Limb (tissue), 2 donors: ENCODE results near the gene MBD1.
"Not testable (repeated sequence)": the region's sequence is repeated elsewhere in the genome, so short reads cannot be mapped to it uniquely, and the experiment has no call there.

Source experiments
- DNase-seq, 2 donors: peaks; one replicate each; pipeline ENCODE4 v3.0.0-alpha.2; 2016; ENCODE audit errors: extremely low spot score in 2 of 2

MBD1 gene

GRCh38 chr18:50274941-50275340 lies 6.4 kb downstream of the MBD1 start:
- no peak for DNase-seq

- no peak for DNase-seq
These were observed 7.3 kb downstream of the MBD1 start for GRCh38 chr18:50274044-50274442.

DNA sequence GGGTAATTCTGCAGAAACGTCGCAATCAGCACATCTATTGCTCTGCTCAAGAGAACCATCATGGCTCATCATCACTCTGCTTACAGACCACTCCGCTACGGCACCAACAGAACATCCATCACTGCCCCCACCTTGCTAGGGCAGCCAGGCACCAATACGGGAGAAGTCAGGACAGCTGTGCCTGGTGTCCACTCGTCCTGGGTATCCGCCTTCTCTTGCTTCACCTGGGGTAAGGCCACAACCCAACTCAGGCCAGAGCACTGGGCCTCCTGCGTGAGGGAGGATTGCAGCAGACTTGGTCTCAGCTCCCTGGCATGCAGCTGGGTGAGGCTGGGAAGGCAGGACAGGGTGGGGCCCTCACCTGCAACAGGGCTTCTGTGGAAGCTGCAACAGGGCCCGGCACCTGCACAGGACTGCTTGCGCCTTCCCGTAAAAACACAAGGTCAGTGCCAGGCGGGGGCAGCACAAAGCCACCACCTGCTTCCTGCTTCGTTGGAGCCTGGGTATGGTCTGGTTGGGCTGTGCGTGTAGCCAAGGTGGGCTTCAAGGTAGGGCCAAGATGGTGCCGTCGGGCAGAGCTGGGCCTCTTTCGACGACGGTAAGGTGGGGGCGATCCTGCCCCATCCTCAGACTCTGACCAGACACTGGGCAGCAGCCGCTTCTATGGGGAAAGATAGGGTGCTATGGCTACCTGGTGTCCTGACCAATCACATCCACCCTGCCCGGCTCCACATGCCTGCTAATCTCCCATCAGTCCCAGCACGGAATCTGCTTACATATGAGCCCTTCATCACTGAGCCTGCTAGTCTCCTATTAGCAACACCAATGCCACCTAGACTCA lies 7.9 kb downstream of the MBD1 start:
- no peak for DNase-seq

DNA sequence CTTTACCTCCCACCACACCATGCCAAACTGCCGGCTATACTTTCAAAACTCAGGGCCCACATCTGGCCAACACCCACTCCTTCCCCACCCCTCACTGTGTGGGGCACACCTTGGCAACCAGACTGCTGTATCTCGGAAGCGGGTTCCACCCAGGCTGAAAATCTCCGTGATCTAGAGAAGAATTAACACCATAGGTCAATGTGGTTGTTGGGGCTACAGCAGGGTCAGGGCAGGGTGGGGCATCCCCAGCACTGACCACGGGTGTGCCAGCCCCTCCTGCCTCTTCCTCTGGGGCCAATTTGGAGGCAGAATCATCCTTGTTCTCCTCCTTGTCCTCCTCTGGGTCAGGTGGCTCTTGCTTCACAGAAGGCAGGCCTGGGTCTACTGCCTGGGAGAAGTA lies 8.8 kb downstream of the MBD1 start:
- DNase-seq, result no peak

GRCh38 chr18:50268022-50268747 lies 13.1 kb downstream of the MBD1 start:
- DNase-seq, result peak; percentile 30 to 83

GRCh38 chr18:50266248-50266704 lies 15.0 kb downstream of the MBD1 start, which contains the start of gene CFAP53:
CFAP53 (minus strand) TSS chr18:50266495; CDS start chr18:50266404, 91 bp downstream.
- DNase-seq, result peak; percentile 91 to 93

DNA sequence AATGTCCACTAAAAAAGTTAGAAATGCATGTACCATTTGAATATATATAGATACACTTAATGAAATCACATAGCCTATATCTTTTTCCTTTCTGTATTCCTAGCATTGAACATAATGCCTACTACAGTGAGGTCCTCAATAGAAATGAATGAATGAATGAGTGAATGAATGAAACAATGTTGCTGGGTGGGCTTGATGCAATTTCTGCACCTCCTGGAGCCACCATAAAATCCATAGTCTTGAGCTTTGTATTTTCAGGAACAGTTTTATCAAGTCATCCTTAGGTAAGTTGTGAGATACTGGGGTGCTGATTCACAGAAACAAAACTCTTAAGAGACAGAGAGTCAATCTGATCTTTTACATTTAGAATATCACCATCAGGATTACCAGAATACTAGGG lies 18.3 kb downstream of the MBD1 start:
- DNase-seq, result no peak

GRCh38 chr18:50250935-50251334 lies 30.4 kb downstream of the MBD1 start:
- DNase-seq, result no peak

DNA sequence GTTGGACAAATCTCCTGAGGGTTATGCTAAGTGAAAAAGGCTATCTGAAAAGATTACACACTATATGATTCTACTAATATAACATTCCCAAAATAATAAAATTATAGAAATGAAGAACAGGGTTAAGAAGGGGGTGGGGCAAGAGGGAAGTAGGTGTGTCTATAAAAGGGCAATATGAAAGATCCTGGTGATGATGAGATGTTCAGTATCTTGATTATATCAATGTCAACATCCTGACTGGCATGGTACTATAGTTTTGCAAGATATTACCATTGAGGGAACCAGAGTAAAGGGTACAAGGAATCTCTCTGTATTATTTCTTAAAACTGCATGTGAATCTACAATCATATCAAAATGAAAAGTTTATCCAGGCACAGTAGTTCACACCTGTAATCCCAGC lies 31.7 kb downstream of the MBD1 start:
- no peak for DNase-seq

DNA sequence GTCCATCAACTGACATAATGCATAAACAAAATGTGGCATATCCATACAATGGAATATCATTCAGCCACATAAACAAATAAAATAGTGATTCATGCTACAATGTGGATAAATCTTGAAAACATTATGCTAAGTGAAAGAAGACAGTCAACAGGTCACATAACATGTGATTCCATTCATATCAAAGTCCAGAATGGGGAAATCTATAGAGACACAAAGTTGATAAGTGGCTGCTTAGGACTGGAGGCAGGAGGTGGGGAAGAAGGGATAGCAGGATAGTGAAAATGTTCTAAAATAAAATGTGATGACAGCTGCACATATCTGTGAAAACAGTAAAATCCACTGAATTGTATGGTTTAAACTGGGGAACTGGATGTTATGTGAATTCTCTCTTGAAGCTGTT lies 33.8 kb downstream of the MBD1 start:
- DNase-seq, result no peak

DNA sequence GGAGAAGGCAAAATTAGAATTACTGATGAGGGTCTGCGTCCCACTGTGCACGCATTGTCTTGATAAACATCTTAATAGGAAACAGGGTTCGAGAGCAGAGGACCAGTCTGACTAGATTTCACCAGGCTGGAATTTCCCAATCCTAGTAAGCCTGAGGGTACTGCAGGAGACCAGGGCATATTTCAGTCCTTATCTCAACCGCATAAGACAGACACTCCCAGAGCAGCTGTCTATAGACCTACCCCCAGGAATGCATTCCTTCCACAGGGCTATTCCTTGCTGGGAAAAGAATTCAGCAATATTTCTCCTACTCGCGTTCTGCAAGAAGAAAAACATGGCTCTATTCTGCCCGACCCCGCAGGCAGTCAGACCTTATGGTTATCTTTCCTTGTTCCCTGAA lies 39.6 kb downstream of the MBD1 start:
- DNase-seq, result not testable (repeated sequence)

- no peak for DNase-seq
These were observed 41.2 kb downstream of the MBD1 start for GRCh38 chr18:50240080-50240563.

- DNase-seq, result no peak
These were observed 48.9 kb downstream of the MBD1 start for GRCh38 chr18:50232419-50232818.

GRCh38 chr18:50231621-50232020 lies 49.7 kb downstream of the MBD1 start:
- no peak for DNase-seq

DNA sequence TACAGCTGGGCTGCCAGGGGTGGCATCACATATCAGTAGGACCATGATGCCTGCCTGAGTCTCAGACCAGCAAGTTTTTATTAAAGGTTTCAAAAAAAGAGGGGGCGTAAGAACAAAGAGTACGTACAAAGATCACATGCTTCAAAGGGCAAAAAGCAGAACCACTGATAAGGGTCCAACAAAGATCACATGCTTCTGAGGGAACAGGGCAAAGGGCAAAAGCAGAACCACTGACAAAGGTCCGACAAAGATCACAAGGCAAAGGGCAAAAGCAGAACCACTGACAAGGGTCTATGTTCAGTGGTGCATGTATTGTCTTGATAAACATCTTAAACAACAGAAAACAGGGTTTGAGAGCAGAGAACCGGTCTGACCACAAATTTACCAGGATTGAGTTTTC lies 61.1 kb downstream of the MBD1 start:
- DNase-seq, result not testable (repeated sequence)
